Lower lobe of right lung (tissue), 2 donors: ENCODE data around the gene EIPR1. TPM values are rescaled to one million over a fixed set of nuclear protein-coding genes. Genes with fewer than 3 reads are reported as not detected.

ENCODE experiments used
- ATAC-seq, 2 donors: fragments of 200-7000 bp; cut with Tn5 transposase; one replicate each; pipeline ENCODE4 v1.9.1; 2020 to 2022; ENCODE audit warnings: mild to moderate bottlenecking in 2 of 2, moderate library complexity in 2 of 2
- DNase-seq: peaks from one replicate; pipeline ENCODE4 v3.0.0-alpha.2; 2020
- H3K27ac ChIP-seq: fragments of 200-600 bp; one replicate; pipeline ENCODE4 v1.8.0; 2022
- H3K27me3 ChIP-seq: fragments of 200-600 bp; one replicate; pipeline ENCODE4 v1.8.0; 2022; ENCODE audit warnings: low read depth
- H3K36me3 ChIP-seq: fragments of 200-600 bp; one replicate; pipeline ENCODE4 v1.8.0; 2022; ENCODE audit warnings: mild to moderate bottlenecking
- H3K4me1 ChIP-seq: fragments of 200-600 bp; one replicate; pipeline ENCODE4 v1.8.0; 2022
- H3K4me3 ChIP-seq: fragments of 200-600 bp; one replicate; pipeline ENCODE4 v1.8.0; 2022; ENCODE audit warnings: mild to moderate bottlenecking
- H3K9me3 ChIP-seq: fragments of 200-600 bp; one replicate; pipeline ENCODE4 v1.8.0; 2022
- CTCF ChIP-seq: fragments of 200-600 bp; IDR thresholded peaks from one replicate; pipeline ENCODE4 v1.8.0; 2022; ENCODE audit warnings: antibody characterized with exemption, mild to moderate bottlenecking
- intact Hi-C: fragments of 100-400 bp; cut with DNase I; formaldehyde crosslinking; loops from one replicate; pipeline ENCODE4 v1.11.0; 2022
- total RNA-seq: library from RNA; stranded (reverse); fragmentation: NEBNext Ultra II Directional; extraction: Animal tissue kit (Norgen Biotek cat#: 25700); gene quantifications from one replicate; pipeline ENCODE4 v1.2.1, GENCODE V29; 2021
- donor health status: DM: no; HTN: yes; CAD: no; lungs with severe emphysema.

Gene EIPR1
- total RNA-seq, 1 donor from 2014 or later = 14.9 TPM

GRCh38 chr2:3160751-3161330 lies 216.8 kb downstream of the EIPR1 start:
- DNase-seq (no peak), ATAC-seq (no peak)
- intact Hi-C loops = no loop called here
- H3K27ac ChIP-seq = no peak overlapping the region
- H3K4me1 ChIP-seq = no peaks in the 10 kb centered on the region
- no peak for TF ChIP-seq CTCF
- H3K4me3 ChIP-seq = no peak overlapping the region
- no peaks in the 10 kb centered on the region for H3K27me3 ChIP-seq
- no peaks in the 10 kb centered on the region for H3K36me3 ChIP-seq
- peaks cover 27% of the 10 kb centered on the region for H3K9me3 ChIP-seq

DNA sequence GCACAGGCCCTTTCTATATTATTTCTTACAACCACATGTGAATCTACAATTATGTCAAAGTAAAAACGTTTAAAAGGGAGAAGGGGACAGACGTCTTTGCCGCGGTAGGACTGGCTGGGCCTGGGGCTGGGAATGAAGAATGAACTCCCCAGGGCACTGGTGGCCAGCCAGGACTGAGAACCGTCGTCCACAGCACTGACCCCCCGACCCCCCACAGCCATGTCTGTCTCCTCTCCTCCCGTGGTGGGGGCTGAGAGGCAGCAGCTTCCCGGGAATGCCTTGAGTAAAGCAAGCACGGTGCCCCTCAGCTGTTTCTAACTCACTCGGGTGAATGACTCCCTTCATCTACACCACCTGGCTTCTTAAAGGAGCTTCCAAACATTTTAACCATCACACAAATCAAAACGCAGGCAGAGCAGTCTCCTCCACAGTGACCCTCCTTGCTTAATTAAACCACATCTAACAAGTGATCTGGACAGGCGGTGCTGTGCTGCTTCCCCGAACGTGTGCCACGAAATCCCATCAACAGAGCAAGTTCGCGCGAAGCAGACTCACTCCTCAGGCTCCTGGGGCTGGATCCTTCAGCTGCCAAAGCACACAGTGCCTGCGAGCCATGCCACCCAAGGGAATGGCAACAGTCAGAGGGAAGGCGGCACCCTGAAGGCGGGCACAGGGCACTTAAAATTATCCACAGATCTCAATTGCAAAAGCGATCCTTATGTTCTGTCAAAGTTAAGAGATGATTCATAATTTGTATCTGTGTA lies 217.7 kb downstream of the EIPR1 start:
- Histone ChIP-seq H3K4me1 (no peaks in the 10 kb centered on the region), H3K9me3 (peaks cover 25% of the 10 kb centered on the region), H3K36me3 (no peaks in the 10 kb centered on the region), H3K27ac (no peak overlapping the region), H3K27me3 (no peaks in the 10 kb centered on the region), H3K4me3 (no peak overlapping the region)
- ATAC-seq (no peak), DNase-seq (no peak)
- TF ChIP-seq CTCF = no peak
- intact Hi-C loops = no loop called here

- no peak for TF ChIP-seq CTCF
- H3K27me3 ChIP-seq = no peaks in the 10 kb centered on the region
- no peak overlapping the region for H3K4me3 ChIP-seq
- DNase-seq (no peak), ATAC-seq (no peak)
- no peaks in the 10 kb centered on the region for H3K4me1 ChIP-seq
- intact Hi-C loops = no loop called here
- no peak overlapping the region for H3K27ac ChIP-seq
- no peaks in the 10 kb centered on the region for H3K36me3 ChIP-seq
- H3K9me3 ChIP-seq = no peaks in the 10 kb centered on the region
Measured at GRCh38 chr2:3154700-3155099, 222.9 kb downstream of the EIPR1 start.

GRCh38 chr2:3154146-3154545 lies 223.5 kb downstream of the EIPR1 start:
- Histone ChIP-seq H3K9me3 (no peaks in the 10 kb centered on the region), H3K4me1 (no peaks in the 10 kb centered on the region), H3K27ac (no peak overlapping the region), H3K27me3 (no peaks in the 10 kb centered on the region), H3K4me3 (no peak overlapping the region), H3K36me3 (no peaks in the 10 kb centered on the region)
- intact Hi-C loops = no loop called here
- no peak for ATAC-seq
- DNase-seq = no peak
- no peak for TF ChIP-seq CTCF

DNA sequence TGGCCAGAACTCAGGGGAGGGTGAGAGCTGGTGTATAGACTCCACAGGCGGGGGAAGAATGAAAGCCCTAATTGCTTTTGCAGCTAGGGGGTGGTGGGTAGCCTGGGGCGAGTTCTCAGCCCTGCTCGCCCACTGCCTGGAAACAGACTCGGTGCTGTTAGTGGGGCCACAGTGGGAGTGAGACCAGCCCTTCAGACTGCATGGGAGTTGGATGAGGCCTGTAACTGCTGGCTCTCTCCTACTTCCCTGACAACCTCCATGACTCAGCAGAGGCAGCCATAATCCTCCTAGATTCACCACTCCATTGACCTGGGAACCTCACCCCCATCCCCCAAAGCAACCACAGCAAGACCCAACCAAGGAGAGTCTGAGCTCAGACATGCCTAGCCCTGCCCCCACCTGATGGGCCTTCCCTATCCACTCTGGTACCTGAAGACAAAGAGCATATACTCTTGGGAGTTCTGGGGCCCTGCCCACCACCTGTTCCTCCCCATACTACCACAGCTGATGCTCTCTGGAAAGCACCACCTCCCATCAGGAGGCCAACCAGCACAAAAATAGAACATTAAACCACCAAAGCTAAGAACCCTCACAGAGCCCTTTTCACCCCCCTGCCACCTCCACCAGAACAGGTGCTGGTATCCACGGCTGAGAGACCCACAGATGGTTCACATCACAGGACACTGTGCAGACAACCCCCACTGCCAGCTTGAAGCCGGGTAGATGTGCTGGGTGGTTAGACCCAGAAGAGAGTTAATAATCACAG lies 226.3 kb downstream of the EIPR1 start:
- no peak for DNase-seq
- H3K27me3 ChIP-seq = no peaks in the 10 kb centered on the region
- H3K4me3 ChIP-seq = no peak overlapping the region
- no peaks in the 10 kb centered on the region for H3K4me1 ChIP-seq
- no peak for TF ChIP-seq CTCF
- no peak overlapping the region for H3K27ac ChIP-seq
- H3K36me3 ChIP-seq = no peaks in the 10 kb centered on the region
- ATAC-seq = no peak
- H3K9me3 ChIP-seq = no peaks in the 10 kb centered on the region
- intact Hi-C loops = no loop called here
